CD4-positive, alpha-beta T cell treated with Interleukin-17A for 1 hour (primary cell): ENCODE data around the gene LARP1B.
"Not testable (repeated sequence)": the region's sequence is repeated elsewhere in the genome, so short reads cannot be mapped to it uniquely, and the experiment has no call there.

Experiments
- DNase-seq: peaks from one replicate; pipeline ENCODE4 v3.0.0-alpha.2; 2020

LARP1B gene

GRCh38 chr4:128141866-128142265, 80.8 kb downstream of the LARP1B start:
- no peak for DNase-seq

GRCh38 chr4:128145727-128146126, 84.6 kb downstream of the LARP1B start:
- DNase-seq = no peak

GRCh38 chr4:128153800-128154199, 92.7 kb downstream of the LARP1B start:
- no peak for DNase-seq

GRCh38 chr4:128155231-128155855, 94.2 kb downstream of the LARP1B start:
- no peak for DNase-seq

GRCh38 chr4:128155874-128156456, 94.9 kb downstream of the LARP1B start:
- no peak for DNase-seq

GRCh38 chr4:128156472-128156871, 95.4 kb downstream of the LARP1B start:
- not testable (repeated sequence) for DNase-seq

- DNase-seq = no peak
Observed at GRCh38 chr4:128158894-128159293, 97.8 kb downstream of the LARP1B start.

GRCh38 chr4:128159967-128160366, 98.9 kb downstream of the LARP1B start:
- no peak for DNase-seq

GRCh38 chr4:128161138-128161537, 100.0 kb downstream of the LARP1B start:
- DNase-seq = no peak

- DNase-seq = no peak
Observed at GRCh38 chr4:128162434-128162833, 101.3 kb downstream of the LARP1B start.

- no peak for DNase-seq
Observed at GRCh38 chr4:128163177-128164117, 102.3 kb downstream of the LARP1B start.

- DNase-seq = no peak
Observed at GRCh38 chr4:128166982-128167381, 105.9 kb downstream of the LARP1B start.

- no peak for DNase-seq
Observed at GRCh38 chr4:128168701-128169100, 107.6 kb downstream of the LARP1B start.

- DNase-seq = no peak
Observed at GRCh38 chr4:128169245-128169644, 108.1 kb downstream of the LARP1B start.

- DNase-seq = no peak
Observed at GRCh38 chr4:128176643-128177042, 115.5 kb downstream of the LARP1B start.

GRCh38 chr4:128177498-128177897, 116.4 kb downstream of the LARP1B start:
- DNase-seq = no peak

- DNase-seq = no peak
Observed at GRCh38 chr4:128186623-128187022, 125.5 kb downstream of the LARP1B start.

GRCh38 chr4:128191115-128191781, 130.1 kb downstream of the LARP1B start:
- peak; percentile 76 for DNase-seq

GRCh38 chr4:128220286-128221235, 159.4 kb downstream of the LARP1B start:
- DNase-seq = peak; percentile 3

GRCh38 chr4:128221586-128221985, 160.5 kb downstream of the LARP1B start:
- DNase-seq = no peak

GRCh38 chr4:128225148-128225547, 164.0 kb downstream of the LARP1B start:
- DNase-seq = no peak

GRCh38 chr4:128227991-128228571, 167.0 kb downstream of the LARP1B start:
- DNase-seq = no peak
